ENCODE results near the gene MTHFD1.
A peak's percentile ranks its signal among the peaks of the same experiment; 100 is the strongest.
"Not testable (repeated sequence)": the region's sequence is repeated elsewhere in the genome, so short reads cannot be mapped to it uniquely, and the experiment has no call there.

The MTHFD1 gene

DNA sequence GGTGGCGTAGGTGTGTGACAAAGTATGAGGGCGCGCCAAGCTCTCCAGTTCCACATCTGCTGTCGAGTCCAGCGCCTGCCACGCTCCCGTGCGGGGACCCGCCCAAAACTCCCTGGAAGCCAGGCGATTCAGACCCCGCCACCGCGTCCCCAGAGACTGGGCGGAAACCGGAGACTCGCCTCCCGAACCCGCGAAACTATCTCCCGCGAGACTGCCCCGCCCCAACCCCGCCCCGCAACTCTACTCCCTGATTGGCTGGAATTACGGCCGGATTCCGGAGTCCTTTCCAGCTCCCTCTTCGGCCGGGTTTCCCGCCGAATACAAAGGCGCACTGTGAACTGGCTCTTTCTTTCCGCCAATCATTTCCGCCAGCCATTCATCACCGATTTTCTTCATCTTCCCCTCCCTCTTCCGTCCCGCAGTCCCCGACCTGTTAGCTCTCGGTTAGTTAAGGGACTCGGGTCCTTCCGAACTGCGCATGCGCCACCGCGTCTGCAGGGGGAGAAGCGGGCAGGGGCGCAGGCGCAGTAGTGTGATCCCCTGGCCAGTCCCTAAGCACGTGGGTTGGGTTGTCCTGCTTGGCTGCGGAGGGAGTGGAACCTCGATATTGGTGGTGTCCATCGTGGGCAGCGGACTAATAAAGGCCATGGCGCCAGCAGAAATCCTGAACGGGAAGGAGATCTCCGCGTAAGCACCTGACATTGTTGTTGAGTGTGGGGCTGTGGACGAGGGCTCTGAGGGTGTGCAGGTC, at the start of gene MTHFD1:
Gene MTHFD1, plus strand, starts transcription at position 572 of the 751 bp plus-strand sequence. Its CDS starts 75 bp downstream, at position 647.
- peak; percentile 83 to 100 (median 97) for DNase-seq

DNA sequence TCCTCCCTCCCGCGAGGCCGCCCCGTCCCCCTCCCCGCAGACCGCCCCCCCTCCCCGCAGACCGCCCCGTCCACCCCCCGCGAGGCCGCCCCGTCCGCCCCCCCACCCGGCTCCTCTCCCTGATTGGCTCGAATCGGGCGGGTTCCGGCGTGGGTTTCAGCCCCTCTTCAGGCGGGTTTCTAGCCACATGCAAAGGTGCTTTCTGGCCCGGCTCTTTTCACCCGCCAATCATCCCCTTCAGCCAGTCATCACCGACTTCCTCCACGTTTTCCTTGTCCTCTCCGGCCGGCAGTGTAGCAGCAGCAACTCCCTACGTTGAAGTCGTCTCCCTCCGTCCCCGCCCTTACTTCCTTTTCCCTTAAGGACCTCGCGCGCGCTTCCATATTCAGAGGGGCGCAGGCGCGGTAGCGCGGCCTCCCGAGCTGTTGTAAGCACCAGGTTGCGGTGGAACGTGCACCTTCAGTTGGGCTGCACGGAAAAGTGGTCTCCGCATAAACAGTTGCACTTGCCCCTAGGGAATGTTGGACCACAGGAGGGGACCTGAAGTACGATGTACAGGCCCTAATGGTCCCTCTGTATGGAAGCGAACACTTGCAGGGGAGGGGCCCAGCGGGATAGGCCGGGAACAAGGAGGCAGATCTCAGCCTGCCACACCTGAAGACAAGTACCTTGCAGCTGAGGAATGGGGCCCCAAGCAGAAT, 49.4 kb upstream of the MTHFD1 start:
- peak; percentile 66 to 99 (median 93) for DNase-seq

DNA sequence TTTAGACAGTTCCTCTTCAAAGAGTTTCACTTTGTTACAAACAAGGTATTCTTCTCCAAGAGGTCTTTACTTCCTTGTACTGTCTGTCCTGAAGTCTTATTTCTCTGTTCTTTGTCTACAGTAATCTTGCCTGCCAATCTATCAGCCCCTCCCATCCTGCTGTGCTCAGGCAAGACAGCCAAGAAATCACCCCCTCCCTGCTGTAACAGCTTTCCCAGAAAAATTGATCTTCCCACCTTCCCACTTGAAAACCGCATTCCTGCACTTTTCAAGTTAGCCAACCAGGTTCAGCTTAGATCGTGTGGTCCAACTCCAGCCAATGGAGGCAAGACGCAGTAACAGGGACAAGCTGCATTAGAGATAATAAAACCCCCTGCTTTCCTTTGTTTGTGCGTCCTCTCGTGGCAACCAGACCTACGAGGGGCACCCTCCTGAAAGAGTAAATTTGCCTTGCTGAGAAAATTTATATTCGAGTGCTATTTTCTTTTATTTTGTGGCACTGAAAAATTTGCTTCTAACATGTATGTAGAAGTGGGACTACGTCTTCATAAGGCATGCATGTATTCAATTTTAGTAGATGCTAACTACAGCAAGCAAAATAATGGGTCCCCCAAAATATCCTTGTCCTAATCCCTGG, 47.5 kb upstream of the MTHFD1 start:
- DNase-seq, result no peak

DNA sequence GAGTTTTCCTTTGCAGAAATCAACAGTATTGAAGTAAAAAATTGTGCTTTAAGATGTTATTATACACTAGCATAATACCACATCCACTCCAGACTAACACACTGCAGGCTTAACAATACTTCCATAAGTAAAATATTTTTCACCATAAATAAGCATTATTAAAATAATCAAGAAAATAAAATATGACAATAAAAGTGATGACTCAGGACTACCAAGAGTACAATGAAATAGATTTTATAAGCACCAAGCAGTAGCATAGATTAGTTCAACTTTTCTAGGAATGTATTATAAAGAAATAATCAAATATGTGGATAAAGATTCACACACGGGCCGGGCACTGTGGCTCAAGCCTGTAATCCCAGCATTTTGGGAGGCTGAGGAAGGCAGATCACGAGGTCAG, 40.4 kb upstream of the MTHFD1 start:
- no peak for DNase-seq

DNA sequence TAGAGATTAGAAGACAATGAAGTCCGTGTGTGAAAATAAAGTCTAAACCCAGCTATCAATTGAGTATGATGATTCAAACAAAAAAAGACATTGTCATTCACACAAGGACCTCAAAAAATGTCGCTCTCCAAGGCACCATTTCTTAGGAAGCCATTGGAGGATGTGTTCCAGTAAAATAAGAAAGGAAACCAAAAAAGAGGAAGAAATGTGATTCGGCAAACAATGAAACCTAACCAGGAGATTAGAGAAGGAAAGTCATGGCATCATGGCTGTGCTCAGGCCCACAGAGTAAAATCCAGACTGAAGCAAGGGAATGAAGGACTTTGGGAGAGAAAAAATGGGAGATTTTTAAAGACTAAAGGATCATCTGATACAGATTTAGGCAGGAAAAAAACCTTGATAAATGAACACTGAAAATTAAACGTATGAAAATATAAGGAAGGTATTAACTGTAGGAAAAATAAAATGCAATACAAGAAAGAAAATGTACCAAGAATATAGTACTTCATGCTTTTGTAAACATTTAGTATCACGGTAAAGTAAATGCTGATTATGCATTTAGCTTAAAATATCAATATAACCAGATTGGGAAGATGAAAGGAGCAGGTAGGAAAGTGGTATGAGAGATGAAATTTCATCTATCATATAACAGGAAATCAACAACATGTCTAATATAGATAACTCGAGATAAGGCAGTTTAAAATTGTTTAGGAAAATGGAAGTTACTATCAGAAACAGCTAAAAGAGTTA, 38.2 kb upstream of the MTHFD1 start:
- DNase-seq, result no peak

DNA sequence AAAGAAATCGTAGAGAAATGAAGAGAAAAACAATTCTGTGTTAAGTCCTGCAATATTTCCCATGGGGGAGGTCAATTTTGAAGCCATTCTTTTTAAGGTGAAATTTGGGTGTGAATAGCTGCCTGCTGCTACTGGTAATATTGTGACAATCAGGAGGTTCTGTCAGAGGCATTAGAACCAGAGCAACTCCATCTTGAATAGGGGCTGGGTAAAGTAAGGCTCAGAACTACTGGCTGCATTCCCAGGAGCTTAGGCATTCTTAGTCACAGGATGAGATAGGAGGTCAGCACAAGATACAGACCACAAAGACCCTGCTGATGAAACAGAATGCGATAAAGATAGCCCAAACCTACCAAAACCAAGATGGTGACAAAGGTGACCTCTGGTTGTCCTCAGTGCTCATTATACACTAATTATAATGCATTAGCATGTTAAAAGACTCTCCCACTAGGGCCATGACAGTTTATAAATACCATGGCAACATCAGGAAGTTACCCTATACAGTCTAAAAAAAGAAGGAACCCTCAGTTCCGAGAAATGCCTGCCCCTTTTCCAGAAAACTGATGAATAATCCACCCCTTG, 24.8 kb upstream of the MTHFD1 start:
- no peak for DNase-seq

DNA sequence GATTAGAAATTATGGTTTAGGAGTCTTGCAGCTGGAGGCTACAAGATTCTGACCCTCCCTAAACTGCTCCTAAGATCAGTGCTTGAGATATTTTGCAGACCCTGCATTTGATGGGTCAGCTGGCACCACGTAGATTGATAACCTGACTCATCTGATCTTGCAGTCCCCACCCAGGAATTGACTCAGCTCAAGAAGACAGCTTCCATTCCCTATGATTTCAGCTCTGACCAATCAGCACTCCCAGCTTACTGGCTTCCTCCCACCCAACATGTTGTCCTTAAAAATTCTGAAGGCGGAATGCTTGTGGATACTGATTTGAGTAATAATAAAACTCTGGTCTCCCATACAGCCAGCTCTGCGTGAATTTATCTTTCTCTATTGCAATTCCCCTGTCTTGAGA, 23.2 kb upstream of the MTHFD1 start:
- DNase-seq, result no peak

DNA sequence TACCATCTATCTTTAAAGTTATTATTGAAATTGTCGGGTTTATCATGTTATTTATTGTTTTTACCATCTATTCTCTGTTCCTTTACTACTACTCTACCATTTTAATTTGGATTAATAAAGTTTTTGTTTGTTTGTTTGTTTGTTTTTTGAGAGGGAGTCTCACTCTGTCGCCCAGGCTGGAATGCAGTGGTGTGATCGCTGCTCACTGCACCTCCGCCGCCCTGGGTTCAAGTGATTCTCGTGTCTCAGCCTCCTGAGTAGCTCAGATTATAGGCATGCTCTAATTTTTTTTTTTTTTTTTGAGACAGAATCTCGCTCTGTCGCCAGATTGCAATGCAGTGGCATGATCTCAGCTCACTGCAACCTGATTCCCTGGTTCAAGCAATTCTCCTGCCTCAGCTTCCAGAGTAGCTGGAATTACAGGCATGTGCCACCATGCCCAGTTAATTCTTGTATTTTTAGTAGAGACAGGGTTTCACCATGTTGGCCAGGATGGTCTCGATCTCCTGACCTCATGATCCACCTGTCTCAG, 22.7 kb upstream of the MTHFD1 start:
- DNase-seq, result not testable (repeated sequence)

DNA sequence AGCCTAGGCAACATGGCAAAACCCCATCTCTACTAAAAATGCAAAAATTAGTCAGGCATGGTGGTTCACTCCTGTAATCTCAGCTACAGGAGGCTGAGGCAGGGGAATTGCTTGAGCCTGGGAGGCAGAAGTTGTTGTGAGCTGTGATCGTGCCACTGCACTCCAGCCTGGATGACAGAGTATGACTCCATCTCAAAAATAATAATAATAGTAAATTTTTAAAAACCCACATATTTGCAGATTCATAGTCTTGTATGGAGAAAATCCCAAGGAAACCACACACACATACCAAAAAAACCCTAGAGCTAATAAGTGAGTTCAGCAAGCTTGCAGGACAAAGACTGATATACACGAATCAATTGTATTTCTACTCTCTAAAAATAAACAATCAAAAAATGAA, 19.0 kb upstream of the MTHFD1 start:
- no peak for DNase-seq

DNA sequence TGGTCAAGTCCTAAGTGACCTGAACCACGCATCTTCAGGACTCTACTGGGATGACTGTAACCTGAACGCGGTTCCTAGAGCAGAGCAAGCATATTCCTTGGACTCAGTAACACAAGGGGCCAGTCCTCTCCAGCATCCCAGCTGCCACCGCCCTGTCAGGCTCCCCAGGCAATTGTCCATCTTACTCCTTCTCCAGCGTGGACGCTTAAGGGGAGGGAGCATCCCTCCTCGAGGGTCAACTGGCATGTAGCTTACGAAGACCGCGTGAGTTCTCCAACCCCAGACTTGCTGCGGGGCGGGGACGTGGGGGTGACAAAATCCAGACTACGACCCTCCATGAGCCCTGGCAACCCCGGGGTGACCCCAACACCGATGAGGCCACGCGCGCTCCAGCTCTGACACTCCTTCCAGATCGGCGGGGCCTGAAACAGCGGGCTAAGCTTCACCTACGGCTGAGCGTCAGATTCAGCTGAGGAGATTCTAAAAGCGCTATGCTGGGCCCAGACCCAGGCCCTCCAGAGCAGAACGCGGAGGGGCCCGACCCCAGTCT, 846 bp upstream of the MTHFD1 start:
- DNase-seq, result peak in 15 of 58 donors; percentile 10 to 60 (median 34)

DNA sequence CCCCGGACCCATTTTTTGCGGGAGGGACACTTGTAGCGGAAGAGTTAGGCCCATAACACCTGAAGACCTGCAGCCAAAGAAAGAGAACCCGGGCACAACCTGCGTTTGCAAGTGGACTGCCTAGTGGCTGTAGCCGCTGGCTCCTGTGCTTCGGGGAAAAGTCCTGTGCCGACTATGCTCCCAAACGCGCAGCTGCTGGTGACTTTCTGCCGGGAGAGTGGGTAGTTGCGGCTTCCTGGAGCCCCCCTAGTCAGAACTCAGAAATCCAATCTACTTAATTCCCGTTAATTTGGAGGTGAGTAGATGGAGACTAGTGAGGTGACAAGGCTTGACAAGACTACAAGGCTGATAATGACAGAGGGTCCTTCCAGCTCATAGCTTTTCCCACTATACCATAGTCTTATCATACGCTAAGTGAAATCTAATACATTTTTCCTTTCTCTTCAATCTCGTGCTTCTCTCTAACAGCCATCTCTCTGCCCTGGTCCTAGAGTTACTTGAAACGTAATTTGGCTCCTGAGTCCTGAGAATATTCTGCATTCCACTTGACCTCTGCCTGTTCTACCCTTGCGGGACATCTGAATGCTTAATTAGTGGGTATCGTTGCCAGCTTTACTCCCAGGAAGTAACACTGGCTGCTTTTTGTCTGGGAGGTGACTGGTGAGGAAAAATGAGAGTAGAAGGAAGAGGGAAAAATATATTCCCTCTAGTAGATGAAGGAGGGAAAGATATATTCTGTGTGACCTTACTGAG, 556 bp downstream of the MTHFD1 start:
- peak in 14 of 58 donors; percentile 29 to 68 (median 46) for DNase-seq

DNA sequence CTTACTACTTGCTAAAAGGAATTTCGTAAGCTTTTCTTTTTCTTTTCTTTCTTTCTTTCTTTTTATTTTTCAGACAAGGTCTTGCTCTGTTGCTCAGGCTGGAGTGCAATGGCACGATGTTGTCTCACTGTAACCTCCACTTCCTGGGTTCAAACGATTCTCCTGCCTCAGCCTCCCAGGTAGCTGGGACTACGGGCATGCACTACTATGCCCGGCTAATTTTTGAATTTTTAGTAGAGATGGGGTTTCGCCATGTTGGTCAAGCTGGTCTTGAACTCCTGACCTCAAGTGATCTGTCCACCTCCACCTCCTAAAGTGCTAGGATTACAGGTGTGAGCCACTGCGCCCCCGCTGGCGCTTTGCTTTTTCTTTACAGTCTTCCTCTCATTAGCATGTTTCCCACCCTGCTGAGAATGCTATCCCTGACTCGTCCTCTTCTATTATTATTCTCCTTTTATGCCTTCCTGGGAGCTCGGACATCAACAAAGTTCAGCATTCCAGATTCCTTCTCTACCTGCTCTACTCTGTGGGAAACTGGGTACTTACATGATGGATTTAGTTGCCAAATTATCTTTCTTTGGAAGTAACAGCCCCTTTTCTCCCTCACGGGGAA, 3.1 kb downstream of the MTHFD1 start:
- DNase-seq, result no peak

DNA sequence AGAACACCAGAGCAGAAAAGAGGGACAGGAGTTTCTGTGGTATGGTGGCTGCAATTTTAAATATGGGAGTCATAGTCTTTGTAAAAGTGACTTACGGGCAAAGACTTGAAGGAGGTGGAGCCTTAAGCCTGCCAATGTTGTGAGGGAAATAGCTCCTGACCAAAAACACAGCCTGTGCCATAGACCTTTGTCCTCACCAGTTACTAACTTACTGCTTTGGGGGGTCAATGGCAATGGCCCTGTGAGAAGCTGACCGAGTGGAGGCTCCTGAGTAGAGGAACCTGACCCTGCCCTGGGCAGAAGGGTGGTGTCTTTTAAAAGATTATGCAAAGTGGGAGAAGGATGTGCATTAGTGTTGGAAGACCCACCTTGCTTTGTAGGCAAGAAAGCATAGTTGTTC, 3.8 kb downstream of the MTHFD1 start:
- DNase-seq, result no peak

DNA sequence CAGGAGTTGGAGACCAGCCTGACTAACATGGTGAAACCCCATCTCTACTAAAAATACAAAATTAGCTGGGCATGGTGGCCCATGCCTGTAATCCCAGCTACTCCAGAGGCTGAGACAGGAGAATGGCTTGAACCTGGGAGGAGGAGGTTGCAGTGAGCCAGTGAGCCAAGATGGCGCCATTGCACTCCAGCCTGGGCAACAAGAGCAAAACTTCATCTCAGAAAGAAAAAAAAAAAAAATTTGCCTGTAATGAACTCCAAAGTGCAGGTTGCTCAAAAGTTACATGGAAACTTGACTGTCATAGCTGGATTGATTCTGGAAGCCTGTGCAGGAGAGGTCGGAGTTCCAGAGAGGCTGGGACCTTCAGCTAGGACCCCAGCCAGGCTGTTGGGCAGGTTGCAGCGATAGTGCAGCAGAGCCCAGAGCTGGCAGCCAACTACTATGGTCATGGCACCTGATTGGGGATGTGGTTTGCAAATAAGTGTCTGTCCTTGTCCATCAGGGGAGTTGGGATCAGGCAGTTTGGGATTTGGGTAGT, 5.1 kb downstream of the MTHFD1 start:
- not testable (repeated sequence) for DNase-seq

DNA sequence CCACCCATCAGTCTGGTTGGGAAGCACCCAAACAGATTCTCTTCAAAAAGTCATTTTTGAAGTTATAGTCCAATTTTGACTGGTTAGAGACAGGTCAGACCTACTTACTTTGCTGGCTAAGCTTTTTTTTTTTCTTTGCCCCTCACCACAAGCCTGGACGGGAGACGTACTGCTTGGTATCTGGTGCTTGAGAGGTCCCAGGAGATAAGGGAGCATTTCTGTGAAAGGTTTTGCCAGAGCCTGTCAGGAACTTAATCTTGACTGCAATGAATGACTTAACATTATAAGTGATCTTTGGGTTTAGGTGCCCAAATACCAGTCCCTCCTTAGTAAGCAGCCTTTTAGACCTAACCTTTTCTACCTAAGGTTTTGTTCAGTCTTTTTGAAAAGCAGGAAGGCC, 6.3 kb downstream of the MTHFD1 start:
- DNase-seq, result no peak

DNA sequence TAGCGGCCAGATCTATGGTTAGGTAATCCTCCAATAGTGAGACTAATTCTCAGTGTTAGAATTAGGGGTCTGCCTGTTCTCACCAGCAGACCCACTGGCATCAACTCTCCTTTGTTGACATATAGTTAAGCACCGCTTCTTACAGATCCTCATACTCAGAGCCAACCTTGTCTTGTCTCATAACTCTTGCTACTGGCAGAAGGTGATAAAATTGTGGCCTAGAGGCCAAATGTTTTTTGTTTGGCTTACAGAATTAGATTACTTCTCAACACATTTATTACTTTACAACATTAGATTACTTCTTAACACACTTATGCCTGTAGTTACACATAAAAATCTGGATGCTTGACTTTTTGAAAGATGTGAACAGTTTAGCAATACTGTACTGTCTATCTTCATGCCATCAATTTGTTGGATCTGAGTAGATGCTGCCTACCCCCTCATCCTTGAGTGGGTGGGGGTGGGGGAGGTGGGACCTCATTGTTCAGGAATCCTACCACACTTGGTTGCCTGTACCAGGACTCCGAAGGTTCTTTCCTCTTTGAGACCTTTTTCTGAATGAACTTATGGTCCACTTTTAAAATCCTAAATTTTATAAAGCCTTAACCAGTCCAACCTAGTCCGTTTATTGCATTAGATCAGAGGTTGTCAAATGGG, 7.0 kb downstream of the MTHFD1 start:
- no peak for DNase-seq

DNA sequence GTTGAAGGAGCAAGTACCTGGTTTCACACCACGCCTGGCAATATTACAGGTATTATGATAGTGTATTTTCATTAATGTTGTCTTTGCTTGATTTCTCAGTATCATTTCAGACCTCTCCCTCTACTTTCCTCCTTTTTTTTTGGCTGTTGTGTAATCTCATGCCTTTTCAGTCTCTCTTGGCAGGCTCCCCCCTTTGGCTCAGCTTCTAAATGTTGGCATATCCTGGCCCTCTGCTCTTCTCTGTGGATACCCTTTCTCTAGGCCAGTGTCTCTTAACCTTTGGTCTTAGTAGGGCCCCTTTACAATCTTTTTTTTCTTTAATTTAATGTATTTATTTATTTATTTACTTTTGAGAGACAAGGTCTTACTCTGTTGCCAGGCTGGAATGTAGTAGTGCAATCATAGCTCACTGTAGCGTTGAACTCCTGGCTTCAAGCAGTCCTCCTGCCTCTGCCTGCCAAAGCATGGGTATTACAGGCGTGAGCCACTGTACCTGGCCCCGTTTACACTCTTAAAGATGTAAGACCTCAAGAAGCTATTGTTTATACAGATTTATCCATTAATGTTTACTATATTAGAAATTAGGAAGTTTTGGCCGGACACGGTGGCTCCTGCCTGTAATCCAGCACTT, 12.8 kb downstream of the MTHFD1 start:
- DNase-seq, result no peak

DNA sequence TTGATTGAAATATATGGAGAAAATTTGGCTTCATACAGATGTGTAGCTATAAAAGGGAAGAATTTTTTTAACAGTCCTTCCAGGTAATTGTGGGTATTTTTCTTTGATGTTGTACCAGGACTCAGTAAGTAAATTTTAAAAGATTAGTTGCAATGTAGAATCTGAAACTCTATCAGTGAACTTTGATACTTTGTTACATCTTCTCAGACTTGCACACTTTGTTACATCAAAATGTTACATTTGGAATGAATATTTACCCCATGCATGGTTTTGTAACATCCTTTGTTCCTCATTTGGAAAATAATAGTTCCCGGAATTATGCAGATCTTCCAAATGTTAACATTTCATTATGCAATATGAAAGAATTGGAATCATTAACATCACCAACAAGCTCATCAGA, 13.8 kb downstream of the MTHFD1 start:
- no peak for DNase-seq

Measured in anterior cingulate cortex (tissue), 58 donors.